HUDEP-2 (cell line): ENCODE results near the gene CLCN4.

Experiments
- DNase-seq, 76 experiments: peaks; one replicate each; lab custom pipeline; 2025; ENCODE audit not compliant: unreplicated experiment in 76 of 76; lab: John Stamatoyannopoulos, UW

Gene CLCN4

GRCh38 chrX:10156199-10157031 lies at the start of gene CLCN4:
TSS of gene CLCN4 (plus strand) at chrX:10156975. CDS start at chrX:10185033, 28,058 bp downstream.
- DNase-seq = peak in 73 of 76 experiments; percentile 0 to 75 (median 48)

DNA sequence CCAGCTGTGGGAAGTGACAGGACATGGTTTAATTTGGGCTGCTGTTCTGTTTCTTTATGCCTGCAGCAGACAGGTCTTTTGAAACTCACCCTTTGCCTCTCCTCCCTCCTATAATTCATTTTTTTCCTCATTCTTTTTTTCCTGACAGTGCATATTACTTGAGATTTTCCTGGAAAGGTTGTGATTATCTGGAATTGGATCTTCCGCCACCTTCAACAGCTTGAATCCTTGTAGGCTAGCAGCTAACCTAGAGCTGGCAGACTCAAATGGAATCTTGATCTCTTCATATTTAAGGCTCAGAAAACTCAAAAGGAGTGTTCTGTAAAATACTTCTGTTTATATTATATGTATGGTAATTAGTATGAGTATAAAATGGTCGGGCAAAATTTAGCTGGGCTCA lies 49.3 kb upstream of the CLCN4 start:
- no peak for DNase-seq

- DNase-seq = no peak
These were observed 48.5 kb upstream of the CLCN4 start for GRCh38 chrX:10108288-10108687.

DNA sequence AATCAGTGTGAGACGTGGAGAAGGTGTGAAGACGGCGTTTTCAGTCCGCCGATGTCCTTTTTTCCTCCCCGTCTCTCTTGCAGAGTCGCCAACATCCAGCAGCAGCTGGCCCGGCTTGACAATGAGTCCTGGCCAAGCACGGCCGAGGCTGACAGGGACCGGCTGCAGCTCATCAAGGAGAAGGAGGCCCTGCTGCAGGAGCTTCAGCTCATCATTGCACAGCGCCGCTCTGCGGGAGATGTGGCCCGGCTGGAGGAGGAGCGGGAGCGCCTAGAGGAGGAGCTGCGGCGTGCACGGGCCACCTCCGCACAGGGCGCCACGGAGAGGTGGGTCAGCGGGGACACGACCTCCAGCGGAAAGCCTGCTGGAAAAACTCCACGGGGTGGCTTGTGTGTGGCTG lies 47.1 kb upstream of the CLCN4 start:
- DNase-seq = no peak

- no peak for DNase-seq
These were observed 46.3 kb upstream of the CLCN4 start for GRCh38 chrX:10110316-10110935.

DNA sequence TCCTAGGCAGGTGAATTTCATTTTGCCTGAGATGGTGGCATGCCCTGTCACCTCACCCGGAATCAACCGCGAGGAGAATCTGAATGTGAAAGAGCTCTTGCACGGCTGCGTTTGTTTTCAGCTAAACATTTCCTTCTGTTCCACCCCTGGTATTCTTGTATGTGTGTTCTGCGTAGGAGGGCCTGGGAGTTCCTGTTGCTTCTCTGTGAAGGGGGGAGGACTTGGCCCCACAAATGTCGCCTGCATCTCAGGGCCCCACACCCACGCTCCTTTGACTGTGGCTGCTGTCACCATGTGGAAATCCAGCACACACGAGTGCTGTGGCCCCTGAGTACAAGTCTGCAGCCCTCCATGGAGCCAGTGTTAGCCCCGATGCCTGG lies 45.8 kb upstream of the CLCN4 start:
- no peak for DNase-seq

- DNase-seq = no peak
These were observed 45.2 kb upstream of the CLCN4 start for GRCh38 chrX:10111364-10112148.

- no peak for DNase-seq
These were observed 44.3 kb upstream of the CLCN4 start for GRCh38 chrX:10112510-10112909.

DNA sequence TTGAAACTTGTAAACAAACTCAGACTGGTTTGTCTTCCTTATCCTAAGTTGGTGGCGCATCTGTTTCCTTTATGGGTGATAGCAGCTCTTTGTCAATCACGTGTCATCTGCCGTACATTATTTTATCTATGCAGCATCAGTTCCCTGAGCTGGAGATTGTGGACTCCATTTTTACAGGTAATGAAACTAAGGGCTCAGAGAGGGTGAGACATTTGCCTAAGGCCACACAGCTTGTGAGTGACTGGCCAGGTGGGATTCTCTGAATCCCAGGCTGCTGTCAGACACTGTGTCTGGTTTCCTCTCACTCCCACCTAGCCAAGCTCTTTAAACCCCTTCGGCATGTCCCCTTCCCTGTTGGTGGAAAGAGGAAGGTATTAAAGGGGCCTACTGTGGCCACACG lies 41.7 kb upstream of the CLCN4 start:
- no peak for DNase-seq

DNA sequence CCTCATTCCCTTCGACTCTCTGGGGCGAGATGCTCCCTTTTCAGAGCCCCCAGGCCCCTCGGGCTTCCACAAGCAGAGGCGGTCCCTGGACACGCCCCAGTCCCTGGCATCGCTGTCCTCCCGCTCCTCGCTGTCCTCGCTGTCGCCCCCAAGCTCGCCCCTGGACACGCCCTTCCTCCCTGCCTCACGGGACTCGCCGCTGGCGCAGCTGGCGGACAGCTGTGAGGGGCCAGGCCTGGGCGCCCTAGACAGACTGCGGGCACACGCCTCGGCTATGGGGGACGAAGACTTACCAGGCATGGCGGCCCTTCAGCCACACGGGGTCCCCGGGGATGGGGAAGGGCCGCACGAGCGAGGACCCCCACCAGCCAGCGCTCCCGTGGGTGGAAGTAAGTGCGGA lies 39.5 kb upstream of the CLCN4 start:
- DNase-seq = no peak

GRCh38 chrX:10117864-10118377 lies 38.9 kb upstream of the CLCN4 start:
- no peak for DNase-seq

- no peak for DNase-seq
These were observed 38.2 kb upstream of the CLCN4 start for GRCh38 chrX:10118530-10118929.

DNA sequence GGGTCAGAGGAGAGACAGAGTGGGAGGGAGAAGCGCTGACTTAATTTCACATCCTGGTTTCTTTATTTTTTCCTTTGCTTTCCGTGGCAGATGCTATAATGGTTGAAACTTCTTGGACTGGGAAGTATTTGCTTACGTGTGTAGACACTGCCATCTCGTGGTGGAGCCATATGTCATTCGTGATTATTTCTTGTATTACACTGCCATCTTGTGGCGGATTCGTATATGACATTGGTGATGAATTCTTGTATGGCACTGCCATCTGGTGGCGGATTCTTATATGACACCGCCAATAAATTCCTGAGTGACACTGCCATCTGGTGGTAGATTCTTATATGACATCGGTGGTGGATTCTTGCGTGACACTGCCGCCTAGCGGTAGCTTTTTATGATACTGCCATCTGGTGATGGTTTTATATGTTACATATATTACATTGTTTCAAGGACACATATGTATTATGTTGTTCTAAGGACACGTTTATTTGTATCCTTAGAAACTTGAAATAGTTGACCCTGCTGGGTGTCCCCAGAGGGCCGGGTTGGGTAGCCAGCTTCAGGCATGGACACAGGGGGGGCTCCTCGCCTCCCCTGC lies 37.3 kb upstream of the CLCN4 start:
- peak in 68 of 76 experiments; percentile 0 to 81 (median 40) for DNase-seq

DNA sequence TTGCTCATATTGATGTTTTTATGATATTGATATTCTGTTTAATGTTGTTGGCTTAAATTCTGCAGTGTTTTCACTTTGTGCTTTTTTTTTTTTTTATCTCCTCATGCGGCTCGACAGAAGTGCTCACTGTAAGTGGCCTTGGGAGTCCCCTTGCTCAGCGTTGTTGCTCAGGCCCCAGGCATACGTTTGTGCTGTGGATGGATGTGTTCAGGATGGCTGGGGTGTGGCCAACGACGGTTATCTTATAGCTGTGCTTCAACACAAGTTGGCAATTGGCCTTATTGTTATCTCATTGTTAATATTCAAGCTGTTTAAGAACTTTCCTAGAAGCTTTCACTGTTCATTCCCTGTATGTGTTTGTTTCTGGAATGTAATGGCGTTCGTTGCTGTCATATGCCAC lies 36.4 kb upstream of the CLCN4 start:
- peak in 59 of 76 experiments; percentile 0 to 68 (median 21) for DNase-seq

DNA sequence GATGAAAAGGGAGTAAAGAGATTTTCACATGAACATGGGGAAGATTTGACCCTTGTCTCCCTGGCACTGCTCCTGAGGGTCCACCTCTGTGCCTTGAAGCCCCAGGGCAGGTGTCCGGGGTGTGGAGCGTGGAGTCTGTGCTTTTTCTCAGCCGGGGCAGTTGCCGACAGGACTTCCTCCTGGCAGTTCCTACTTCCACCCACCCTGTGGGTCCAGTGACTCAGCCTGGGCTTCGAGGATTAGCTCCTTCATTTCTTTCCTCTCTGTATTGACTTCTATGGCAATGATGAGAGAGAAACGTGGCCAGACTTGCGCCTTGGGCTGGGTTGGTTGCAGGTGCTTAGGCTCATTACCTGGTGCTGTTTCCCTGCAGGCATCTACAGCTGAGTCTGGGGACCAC lies 35.9 kb upstream of the CLCN4 start:
- DNase-seq = no peak

- no peak for DNase-seq
These were observed 35.0 kb upstream of the CLCN4 start for GRCh38 chrX:10121787-10122186.

GRCh38 chrX:10124506-10125247 lies 32.1 kb upstream of the CLCN4 start:
- no peak for DNase-seq

- no peak for DNase-seq
These were observed 31.5 kb upstream of the CLCN4 start for GRCh38 chrX:10125248-10125615.

- no peak for DNase-seq
These were observed 30.7 kb upstream of the CLCN4 start for GRCh38 chrX:10126044-10126443.

DNA sequence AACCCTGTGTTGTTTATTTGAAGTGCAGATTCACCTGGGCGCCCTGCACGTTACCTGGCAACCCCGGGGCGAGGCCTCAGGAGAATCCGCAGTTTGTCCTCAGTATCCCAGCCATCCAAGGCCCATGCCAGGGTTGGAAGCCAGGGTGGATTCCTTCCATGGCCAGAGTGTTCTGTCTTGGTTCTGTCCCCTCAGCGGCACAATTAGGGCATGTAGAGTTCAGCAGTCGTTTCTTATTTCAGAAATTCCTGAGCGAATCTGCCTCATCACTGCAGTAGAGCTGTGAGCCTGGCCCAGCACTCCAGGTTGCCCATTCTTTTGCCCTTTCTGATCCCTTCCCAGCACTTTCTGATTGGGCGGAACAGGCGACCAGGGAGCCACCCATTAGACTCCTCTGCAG lies 29.9 kb upstream of the CLCN4 start:
- no peak for DNase-seq
